Endothelial cell of umbilical vein (primary cell): ENCODE results near the gene LOXHD1. TPM values are rescaled to one million over a fixed set of nuclear protein-coding genes. Genes with fewer than 3 reads are reported as not detected.

Source experiments
- BruUV-seq: library from RNA; stranded (reverse); fragments of 400-500 nt; replicated peaks from 2 replicates; lab custom pipeline; 2021; lab: Mats Ljungman, UMichigan
- CTCF ChIA-PET: fragments of 300-600, 350-600 bp; sonication (Branson Sonifier 250); formaldehyde crosslinking; loops from one replicate; lab custom pipeline; 2021; ENCODE audit warnings: antibody characterized with exemption, inconsistent platforms; lab: Charles Lee
- POLR2A ChIA-PET: fragments of 300-600, 350-600 bp; sonication (Branson Sonifier 250); formaldehyde crosslinking; loops from one replicate; lab custom pipeline; 2021; ENCODE audit warnings: antibody characterized with exemption, inconsistent platforms; lab: Charles Lee
- DNase-seq: peaks from one replicate; pipeline ENCODE4 v3.0.0-alpha.2; 2011; ENCODE audit warnings: low read depth, low spot score
- FAIRE-seq: peaks from 2 replicates; lab custom pipeline; 2011; peaks lifted over from hg19 to GRCh38; lab: Jason Lieb, UNC
- H2AFZ ChIP-seq: 2 replicates; pipeline ENCODE4 v1.6.0; 2012; ENCODE audit warnings: low read depth, low read length, control low read depth, inconsistent platforms
- H3K27ac ChIP-seq: 2 replicates; pipeline ENCODE4 v1.5.1; 2011; ENCODE audit warnings: low read depth, mild to moderate bottlenecking, control low read depth, low read length, moderate library complexity; ENCODE audit not compliant: insufficient read depth
- H3K27me3 ChIP-seq, 2 experiments: 2 replicates each; pipeline versions ENCODE4 v1.6.0 to v1.6.1; 2011; ENCODE audit warnings: low read length in 2 of 2, mixed read lengths in 1 of 2; ENCODE audit not compliant: control insufficient read depth in 2 of 2, insufficient read depth in 2 of 2
- H3K36me3 ChIP-seq, 2 experiments: 2 replicates in 1 of 2; 3 replicates in 1 of 2; pipeline ENCODE4 v1.5.1; 2011; ENCODE audit warnings: low read length in 2 of 2, mild to moderate bottlenecking in 1 of 2, moderate library complexity in 1 of 2; ENCODE audit not compliant: control insufficient read depth in 2 of 2, insufficient read depth in 2 of 2; ENCODE audit errors: extremely low read depth in 1 of 2
- H3K4me1 ChIP-seq: 3 replicates; pipeline ENCODE4 v1.5.1; 2011; ENCODE audit warnings: mild to moderate bottlenecking, low read length; ENCODE audit not compliant: control insufficient read depth, insufficient read depth; ENCODE audit errors: extremely low read depth
- H3K4me2 ChIP-seq: 2 replicates; pipeline ENCODE4 v1.6.1; 2011; ENCODE audit warnings: low read length, control low read depth, mixed read lengths; ENCODE audit not compliant: insufficient read depth
- H3K4me3 ChIP-seq, 3 experiments: fragments of 200-600 bp in 1 of 3; sonication (generic), shearing (Covaris generic) in 1 of 3; replicated peaks in 1 of 3; 2 replicates each; pipeline ENCODE4 v1.5.1; 2011 to 2016; ENCODE audit warnings: control low read depth in 3 of 3, low read length in 3 of 3, mild to moderate bottlenecking in 2 of 3, inconsistent platforms in 1 of 3, low read depth in 1 of 3, moderate library complexity in 1 of 3; ENCODE audit not compliant: insufficient read depth in 1 of 3
- H3K79me2 ChIP-seq: 2 replicates; pipeline ENCODE4 v1.6.0; 2012; ENCODE audit warnings: low read length, inconsistent platforms; ENCODE audit not compliant: control insufficient read depth, insufficient read depth
- H3K9ac ChIP-seq: replicated peaks from 2 replicates; pipeline ENCODE3; 2011; ENCODE audit warnings: low read length, control low read depth; ENCODE audit not compliant: insufficient read depth; ENCODE audit errors: extremely low read depth
- H3K9me1 ChIP-seq: replicated peaks from 3 replicates; pipeline ENCODE4 v1.6.0; 2011; ENCODE audit warnings: mild to moderate bottlenecking, low read length; ENCODE audit not compliant: control insufficient read depth, insufficient read depth; ENCODE audit errors: extremely low read depth
- H3K9me3 ChIP-seq: replicated peaks from 2 replicates; pipeline ENCODE4 v1.5.1; 2012; ENCODE audit warnings: low read length, inconsistent platforms; ENCODE audit not compliant: control insufficient read depth, insufficient read depth
- H4K20me1 ChIP-seq: replicated peaks from 2 replicates; pipeline ENCODE3; 2011; ENCODE audit warnings: mild to moderate bottlenecking, low read length; ENCODE audit not compliant: control insufficient read depth, insufficient read depth; ENCODE audit errors: extremely low read depth
- CTCF ChIP-seq, 2 donors: IDR thresholded peaks; 1 replicate in 1 of 2; 2 replicates in 1 of 2; pipeline ENCODE4 v1.5.1; 2011; ENCODE audit warnings: low read length in 2 of 2, mild to moderate bottlenecking in 2 of 2, moderate library complexity in 2 of 2, control low read depth in 1 of 2, inconsistent platforms in 1 of 2, low read depth in 1 of 2; ENCODE audit not compliant: insufficient read depth in 1 of 2; ENCODE audit errors: extremely low read depth in 1 of 2
- EZH2 ChIP-seq: IDR thresholded peaks from 2 replicates; pipeline ENCODE4 v1.6.1; 2012; ENCODE audit warnings: borderline replicate concordance, low read depth, mild to moderate bottlenecking, moderate library complexity, low read length, inconsistent platforms; ENCODE audit not compliant: severe bottlenecking
- FOS ChIP-seq: IDR thresholded peaks from 2 replicates; pipeline ENCODE4 v1.6.1; 2011; ENCODE audit warnings: mild to moderate bottlenecking, low read length, moderate library complexity, borderline replicate concordance; ENCODE audit not compliant: insufficient read depth
- GATA2 ChIP-seq: IDR thresholded peaks from 2 replicates; pipeline ENCODE4 v1.7.0; 2011; ENCODE audit warnings: low read depth, mild to moderate bottlenecking, moderate library complexity, mixed read lengths, low read length; ENCODE audit not compliant: insufficient read length, insufficient read depth
- JUN ChIP-seq: IDR thresholded peaks from 2 replicates; pipeline ENCODE4 v1.6.1; 2011; ENCODE audit warnings: borderline replicate concordance, low read depth; ENCODE audit not compliant: insufficient read length, insufficient read depth
- MAX ChIP-seq: IDR thresholded peaks from 2 replicates; pipeline ENCODE4 v1.6.1; 2011; ENCODE audit not compliant: insufficient read depth, insufficient read length
- MYC ChIP-seq: IDR thresholded peaks from one replicate; pipeline ENCODE4 v1.6.1; 2011; ENCODE audit warnings: mild to moderate bottlenecking, low read depth, low read length
- POLR2A ChIP-seq: IDR thresholded peaks from 2 replicates; pipeline ENCODE4 v1.6.1; 2012; ENCODE audit warnings: low read depth, mild to moderate bottlenecking, control low read depth, low read length
- POLR2AphosphoS5 ChIP-seq: IDR thresholded peaks from 2 replicates; pipeline ENCODE4 v1.6.1; 2012; ENCODE audit warnings: low read depth, mild to moderate bottlenecking, control low read depth, low read length, moderate library complexity; ENCODE audit not compliant: insufficient read depth
- dilution Hi-C: fragments of 300-500 bp; cut with MboI; formaldehyde crosslinking; loops from one replicate; pipeline ENCODE4 v1.15.0; 2019; ENCODE audit warnings: low sequenced_read_pairs; ENCODE audit not compliant: extremely low pct_ligation_motif_present
- intact Hi-C: fragments of 100-400 bp; cut with micrococcal nuclease; formaldehyde crosslinking; loops from one replicate; pipeline ENCODE4 v1.10.0; 2022
- polyA plus RNA-seq, 4 experiments: library from polyadenylated mRNA; depleted of rRNA in 3 of 4; stranded (reverse) in 3 of 4; unstranded in 1 of 4; fragments of >200 nt; gene quantifications; 2 replicates each; pipeline versions ENCODE4 v1.2.1 to v1.2.3, GENCODE V29; 2011 to 2012; ENCODE audit warnings: missing spikeins in 1 of 4
- total RNA-seq: library from RNA; stranded (reverse); gene quantifications from 2 replicates; pipeline ENCODE4 v1.2.3, GENCODE V29; 2021

LOXHD1 gene
- total and polyA plus RNA-seq, 2 donors (not counting 3 experiments of a cell fraction or from before 2014, with no cell fraction given) = not detected

- DNase-seq (no peak), FAIRE-seq (no peak)
- no peak overlapping the region for H3K4me2 ChIP-seq
- BruUV-seq = no TSS peak
- H3K4me1 ChIP-seq = no peaks in the 10 kb centered on the region
- no peak overlapping the region for H3K27ac ChIP-seq
- ChIA-PET POLR2A (no interaction called here), CTCF (no interaction called here)
- TF ChIP-seq EZH2 (no peak), MAX (no peak)
- no peak overlapping the region for H3K4me3 ChIP-seq
- H3K79me2 ChIP-seq = no peaks in the 10 kb centered on the region
- no peak overlapping the region for H2AFZ ChIP-seq
- intact Hi-C loops = no loop called here
- H3K9ac ChIP-seq = no peak overlapping the region
- no peaks in the 10 kb centered on the region for H3K9me3 ChIP-seq
- H4K20me1 ChIP-seq = no peaks in the 10 kb centered on the region
- no peaks in the 10 kb centered on the region for H3K27me3 ChIP-seq
- dilution Hi-C loops = no loop called here
- no peaks in the 10 kb centered on the region for H3K36me3 ChIP-seq
- no peaks in the 10 kb centered on the region for H3K9me1 ChIP-seq
These were observed 118.6 kb downstream of the LOXHD1 start for GRCh38 chr18:46538376-46538775.

- TF ChIP-seq POLR2AphosphoS5 (no peak), POLR2A (no peak), FOS (no peak), EZH2 (no peak), CTCF (IDR thresholded peaks at IDR 0.05; ENCODE audit: extremely low read depth in 1 of 2, insufficient read depth in 1 of 2, low read depth in 1 of 2, low read length in 2 of 2) (no peak), MYC (no peak), GATA2 (no peak), MAX (no peak), JUN (no peak)
- no peak overlapping the region for H3K4me2 ChIP-seq
- H3K9me3 ChIP-seq = no peaks in the 10 kb centered on the region
- no peak overlapping the region for H3K27ac ChIP-seq
- H3K36me3 ChIP-seq = no peaks in the 10 kb centered on the region
- POLR2A ChIA-PET = no interaction called here
- FAIRE-seq (no peak), DNase-seq (no peak)
- no peaks in the 10 kb centered on the region for H3K9me1 ChIP-seq
- H3K4me1 ChIP-seq = no peaks in the 10 kb centered on the region
- H2AFZ ChIP-seq = no peak overlapping the region
- H3K4me3 ChIP-seq = no peak overlapping the region
- intact Hi-C loops (no loop called here), dilution Hi-C loops (no loop called here)
- BruUV-seq = no TSS peak
- CTCF ChIA-PET = no interaction called here
- H3K79me2 ChIP-seq = no peaks in the 10 kb centered on the region
- no peak overlapping the region for H3K9ac ChIP-seq
- no peaks in the 10 kb centered on the region for H3K27me3 ChIP-seq
- H4K20me1 ChIP-seq = no peaks in the 10 kb centered on the region
These were observed 120.7 kb downstream of the LOXHD1 start for GRCh38 chr18:46536215-46536874.
